IMR-90 (cell line): ENCODE results near the gene DBNL. TPM values are rescaled to one million over a fixed set of nuclear protein-coding genes. Genes with fewer than 3 reads are reported as not detected.

Experiments used
- ATAC-seq: fragments of 200-7000 bp; cut with Tn5 transposase; 2 replicates; pipeline ENCODE4 v1.9.1; 2020; ENCODE audit warnings: low read depth, mild to moderate bottlenecking, moderate library complexity
- BruUV-seq: library from RNA; stranded (reverse); fragments of 400-500 nt; replicated peaks from 2 replicates; lab custom pipeline; 2021; lab: Mats Ljungman, UMichigan
- CTCF ChIA-PET: fragments of 300-600 bp; formaldehyde crosslinking; extraction: SDS; loops from one replicate; lab custom pipeline; 2021; ENCODE audit warnings: antibody characterized with exemption; lab: Yijun Ruan, JAX
- POLR2A ChIA-PET: fragments of 300-600 bp; sonication (Branson Sonifier 250); formaldehyde crosslinking; loops from one replicate; lab custom pipeline; 2022; ENCODE audit warnings: antibody characterized with exemption; ENCODE audit not compliant: unreplicated experiment; lab: Charles Lee
- DNase-seq: peaks from one replicate; pipeline ENCODE4 v3.0.0; 2013
- H2AFZ ChIP-seq: replicated peaks from 2 replicates; pipeline ENCODE3; 2013; ENCODE audit warnings: low read length, mild to moderate bottlenecking; ENCODE audit not compliant: poor library complexity
- H2AK5ac ChIP-seq: 2 replicates; pipeline ENCODE4 v1.6.1; 2013; ENCODE audit warnings: low read depth, low read length, inconsistent platforms
- H2AK9ac ChIP-seq: replicated peaks from 2 replicates; pipeline ENCODE3; 2013; ENCODE audit warnings: mild to moderate bottlenecking, low read depth, low read length, moderate library complexity; ENCODE audit not compliant: poor library complexity
- H2BK120ac ChIP-seq: 2 replicates; pipeline ENCODE4 v1.6.1; 2013; ENCODE audit warnings: low read depth, low read length, inconsistent platforms
- H2BK15ac ChIP-seq: 3 replicates; pipeline ENCODE4 v1.6.1; 2013; ENCODE audit warnings: low read depth, low read length, inconsistent platforms
- H2BK20ac ChIP-seq: 2 replicates; pipeline ENCODE4 v1.6.1; 2013; ENCODE audit warnings: low read depth, mild to moderate bottlenecking, inconsistent platforms, low read length, moderate library complexity
- H2BK5ac ChIP-seq: 2 replicates; pipeline ENCODE4 v1.6.1; 2013; ENCODE audit warnings: mild to moderate bottlenecking, low read depth, low read length, inconsistent platforms; ENCODE audit not compliant: poor library complexity, severe bottlenecking
- H3K14ac ChIP-seq: replicated peaks from 2 replicates; pipeline ENCODE4 v1.6.1; 2013; ENCODE audit warnings: low read depth, low read length, inconsistent platforms
- H3K18ac ChIP-seq: 2 replicates; pipeline ENCODE4 v1.6.1; 2013; ENCODE audit warnings: low read depth, low read length, control low read depth
- H3K23ac ChIP-seq: 2 replicates; pipeline ENCODE4 v1.6.1; 2013; ENCODE audit warnings: low read depth, low read length, inconsistent platforms
- H3K27ac ChIP-seq: 2 replicates; pipeline ENCODE4 v1.5.1; 2013; ENCODE audit warnings: mild to moderate bottlenecking, control low read depth, low read length; ENCODE audit not compliant: insufficient read depth
- H3K27me3 ChIP-seq: 2 replicates; pipeline ENCODE4 v1.6.1; 2013; ENCODE audit warnings: low read length; ENCODE audit not compliant: control insufficient read depth, insufficient read depth
- H3K36me3 ChIP-seq: 2 replicates; pipeline ENCODE4 v1.6.1; 2013; ENCODE audit warnings: low read length, mixed read lengths; ENCODE audit not compliant: control insufficient read depth, insufficient read depth
- H3K4ac ChIP-seq: 2 replicates; pipeline ENCODE4 v1.6.1; 2013; ENCODE audit warnings: low read depth, low read length, inconsistent platforms
- H3K4me1 ChIP-seq: 2 replicates; pipeline ENCODE4 v1.6.1; 2013; ENCODE audit warnings: low read length, mixed read lengths; ENCODE audit not compliant: control insufficient read depth, insufficient read depth
- H3K4me2 ChIP-seq: 2 replicates; pipeline ENCODE4 v1.6.1; 2013; ENCODE audit warnings: low read depth, mild to moderate bottlenecking, control low read depth, low read length, moderate library complexity
- H3K4me3 ChIP-seq: 2 replicates; pipeline ENCODE4 v1.5.1; 2013; ENCODE audit warnings: low read depth, mild to moderate bottlenecking, control low read depth, low read length, moderate library complexity; ENCODE audit not compliant: insufficient read depth
- H3K56ac ChIP-seq: 2 replicates; pipeline ENCODE4 v1.6.1; 2013; ENCODE audit warnings: low read length, inconsistent platforms; ENCODE audit not compliant: insufficient read depth; ENCODE audit errors: extremely low read depth
- H3K79me1 ChIP-seq, 2 experiments: 2 replicates each; pipeline ENCODE4 v1.6.1; 2013; ENCODE audit warnings: low read length in 2 of 2, inconsistent platforms in 1 of 2, low read depth in 1 of 2
- H3K9ac ChIP-seq: 2 replicates; pipeline ENCODE4 v1.6.1; 2013; ENCODE audit warnings: low read depth, low read length, control low read depth
- H3K9me1 ChIP-seq: 2 replicates; pipeline ENCODE4 v1.6.1; 2013; ENCODE audit warnings: low read length, inconsistent platforms; ENCODE audit not compliant: insufficient read depth
- H3K9me3 ChIP-seq: 2 replicates; pipeline ENCODE4 v1.6.1; 2013; ENCODE audit warnings: low read length; ENCODE audit not compliant: control insufficient read depth, insufficient read depth
- H4K20me1 ChIP-seq: 2 replicates; pipeline ENCODE4 v1.6.1; 2013; ENCODE audit warnings: low read length, inconsistent platforms; ENCODE audit not compliant: insufficient read depth
- H4K5ac ChIP-seq: 2 replicates; pipeline ENCODE4 v1.6.1; 2013; ENCODE audit warnings: mild to moderate bottlenecking, low read depth, low read length, control low read depth
- H4K8ac ChIP-seq, 2 experiments: 2 replicates each; pipeline ENCODE4 v1.6.1; 2013; ENCODE audit warnings: low read depth in 2 of 2, low read length in 2 of 2, control low read depth in 1 of 2, inconsistent platforms in 1 of 2
- H4K91ac ChIP-seq: 2 replicates; pipeline ENCODE4 v1.6.1; 2013; ENCODE audit warnings: low read depth, low read length, inconsistent platforms; ENCODE audit not compliant: insufficient read depth
- BHLHE40 ChIP-seq: fragments of 150-350 bp; IDR thresholded peaks from 2 replicates; pipeline ENCODE4 v1.6.1; 2016; ENCODE audit warnings: mild to moderate bottlenecking, low read depth, low read length
- CTCF ChIP-seq: conservative IDR thresholded peaks from 2 replicates; pipeline ENCODE4 v1.5.1; 2012; ENCODE audit warnings: mild to moderate bottlenecking, low read depth, low read length, improper control_type of control experiment
- MAFK ChIP-seq: IDR thresholded peaks from 2 replicates; pipeline ENCODE4 v1.6.1; 2012; ENCODE audit warnings: low read depth, low read length, improper control_type of control experiment
- NFE2L2 ChIP-seq: fragments of 150-350 bp; IDR thresholded peaks from 2 replicates; pipeline ENCODE4 v1.6.1; 2016; ENCODE audit warnings: low read depth, mild to moderate bottlenecking, low read length
- RFX5 ChIP-seq: IDR thresholded peaks from 2 replicates; pipeline ENCODE4 v1.8.0; 2012; ENCODE audit warnings: low read depth, mild to moderate bottlenecking, low read length, moderate library complexity
- SMC3 ChIP-seq: fragments of 150-350 bp; IDR thresholded peaks from 2 replicates; pipeline ENCODE4 v1.6.1; 2016; ENCODE audit warnings: low read depth, mild to moderate bottlenecking, antibody characterized with exemption, low read length, moderate library complexity
- USF2 ChIP-seq: fragments of 150-350 bp; IDR thresholded peaks from 2 replicates; pipeline ENCODE4 v1.6.1; 2017; ENCODE audit warnings: mild to moderate bottlenecking, antibody characterized with exemption, low read length, low read depth
- WGBS, 2 experiments: methylation state at CpG; one replicate each; pipeline versions ENCODE4 v1.1.5 to v1.1.7; 2013; ENCODE audit warnings: missing lambda C conversion rate in 2 of 2; ENCODE audit not compliant: insufficient read length in 1 of 2; ENCODE audit errors: extremely low coverage in 2 of 2; 5-methylcytosine and 5-hydroxymethylcytosine counted together
- dilution Hi-C: fragments of 300-500 bp; cut with HindIII; formaldehyde crosslinking; loops from one replicate; pipeline ENCODE4 v1.14.3; 2018; ENCODE audit warnings: low sequenced_read_pairs; ENCODE audit not compliant: unreplicated experiment
- in situ Hi-C: fragments of 300-500 bp; cut with MboI; formaldehyde crosslinking; loops from 3 replicates; pipeline ENCODE4 v1.14.3; 2019; ENCODE audit warnings: low sequenced_read_pairs, inconsistent platforms, mixed read lengths
- intact Hi-C: fragments of 100-400 bp; cut with micrococcal nuclease; formaldehyde crosslinking; loops from 2 replicates; pipeline ENCODE4 v1.10.0; 2022
- polyA plus RNA-seq, 3 experiments: library from polyadenylated mRNA; depleted of rRNA; stranded (reverse); fragments of >200 nt; gene quantifications; 2 replicates each; pipeline ENCODE4 v1.2.3, GENCODE V29; 2012; ENCODE audit warnings: low replicate concordance in 1 of 3
- total RNA-seq: library from RNA; depleted of rRNA; stranded (reverse); fragments of >200 nt; gene quantifications from 2 replicates; pipeline ENCODE4 v1.2.3, GENCODE V29; 2012
- TF ChIP-seq, protein P1 (sequence below): fragments of 150-350 bp; IDR thresholded peaks from 2 replicates; pipeline ENCODE4 v1.6.1; 2016; ENCODE audit warnings: low read depth, mild to moderate bottlenecking, low read length, moderate library complexity, borderline replicate concordance

The DBNL gene
- total and polyA plus RNA-seq, 2 of the 4 experiments (the other 2 are of a cell fraction), result 157 to 179 TPM

DNA sequence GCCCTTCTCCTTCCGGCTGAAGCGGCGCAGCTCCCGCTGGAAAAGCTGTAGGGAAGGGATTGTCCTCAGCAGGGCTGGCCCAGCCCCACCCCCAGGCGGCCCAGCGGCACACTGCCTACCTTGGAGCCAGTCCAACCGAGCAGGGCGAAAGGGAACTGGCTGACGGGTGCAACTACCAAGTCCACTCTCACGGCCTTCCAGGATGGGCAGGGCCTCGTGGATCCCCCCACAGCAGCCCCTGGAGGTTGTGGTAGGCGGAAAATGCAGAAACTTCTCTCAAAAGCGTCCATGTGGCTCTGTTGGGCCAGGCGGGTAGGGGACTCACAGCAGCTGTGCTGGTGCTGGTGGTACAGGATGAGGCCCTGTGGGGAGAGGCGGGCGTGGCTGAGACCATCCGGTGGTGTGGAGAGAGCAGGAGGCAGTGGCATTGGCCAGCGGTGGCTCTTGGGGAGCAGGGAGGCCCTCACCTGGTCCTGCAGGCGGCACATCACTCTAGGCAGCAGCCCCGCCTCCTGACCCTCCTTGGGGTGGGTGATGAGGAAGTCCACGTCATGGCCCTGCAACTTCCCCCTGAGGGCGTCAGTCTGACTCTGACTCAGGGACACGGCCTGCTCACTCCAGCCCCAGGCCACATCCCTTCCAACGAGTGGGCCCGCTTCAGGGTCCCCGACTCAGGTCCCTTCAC, 29.3 kb downstream of the DBNL start (continued):
- no peak for TF ChIP-seq SMC3

DNA sequence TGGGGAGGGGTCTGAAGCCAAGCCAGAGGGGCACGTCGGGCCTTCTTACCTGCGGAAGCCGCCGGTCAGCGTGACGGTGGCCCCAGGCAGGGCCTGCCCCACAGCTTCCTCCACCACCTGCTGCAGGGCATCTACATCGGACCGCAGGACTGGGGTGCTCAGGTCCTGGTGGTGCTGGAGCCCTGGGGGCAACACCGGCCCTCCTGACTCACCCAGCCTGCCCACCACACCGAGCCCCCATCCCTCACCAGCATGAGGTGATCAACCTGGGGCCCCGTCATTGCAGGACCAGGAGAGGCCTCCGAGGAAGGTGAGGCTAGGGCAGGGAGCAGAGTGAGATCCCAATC, 29.8 kb downstream of the DBNL start:
- H3K9ac ChIP-seq, result no peak overlapping the region

More for the DNA sequence above, 29.8 kb downstream of the DBNL start:
- ATAC-seq (no peak), DNase-seq (no peak)
- no peak overlapping the region for H3K4me3 ChIP-seq
- ChIA-PET POLR2A (no interaction called here), CTCF (no interaction called here)
- H2BK15ac ChIP-seq, result no peak overlapping the region
- no peaks in the 10 kb centered on the region; the same call in 1 of the 2 replicates for H3K9me1 ChIP-seq
- no peak overlapping the region for H4K5ac ChIP-seq
- peaks cover 0 to 9% of the 10 kb centered on the region in 2 experiments; a peak in 1 of 4 replicates for H3K79me1 ChIP-seq
- H4K91ac ChIP-seq, result no peak overlapping the region
- no peaks in the 10 kb centered on the region for H3K9me3 ChIP-seq
- peak overlapping the region; percentile 72 for H2AFZ ChIP-seq
- H3K4me1 ChIP-seq, result peaks cover 10% of the 10 kb centered on the region
- no peaks in the 10 kb centered on the region for H4K20me1 ChIP-seq
- H3K27me3 ChIP-seq, result no peaks in the 10 kb centered on the region
- WGBS, 2 experiments, result 91% methylated on average over 4 of the region's 13 CpGs; no CpG with 5 or more reads in 1 of the 2 experiments
- H2BK20ac ChIP-seq, result no peak overlapping the region
- H3K18ac ChIP-seq, result no peak overlapping the region
- TF ChIP-seq MAFK, result no peak
- TF ChIP-seq, protein P1, sequence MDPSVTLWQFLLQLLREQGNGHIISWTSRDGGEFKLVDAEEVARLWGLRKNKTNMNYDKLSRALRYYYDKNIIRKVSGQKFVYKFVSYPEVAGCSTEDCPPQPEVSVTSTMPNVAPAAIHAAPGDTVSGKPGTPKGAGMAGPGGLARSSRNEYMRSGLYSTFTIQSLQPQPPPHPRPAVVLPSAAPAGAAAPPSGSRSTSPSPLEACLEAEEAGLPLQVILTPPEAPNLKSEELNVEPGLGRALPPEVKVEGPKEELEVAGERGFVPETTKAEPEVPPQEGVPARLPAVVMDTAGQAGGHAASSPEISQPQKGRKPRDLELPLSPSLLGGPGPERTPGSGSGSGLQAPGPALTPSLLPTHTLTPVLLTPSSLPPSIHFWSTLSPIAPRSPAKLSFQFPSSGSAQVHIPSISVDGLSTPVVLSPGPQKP, result no peak
- no peak for TF ChIP-seq USF2
- TF ChIP-seq CTCF, result no peak
- TF ChIP-seq NFE2L2, result no peak
- no peak for TF ChIP-seq RFX5
- no peak for TF ChIP-seq BHLHE40
- H3K23ac ChIP-seq, result no peak overlapping the region
- dilution Hi-C loops (no loop called here), intact Hi-C loops (no loop called here), in situ Hi-C loops (no loop called here)
- H4K8ac ChIP-seq, result 0 out of 4 replicates have a peak overlapping the region, but pooled peaks of 1 of the 2 experiments have one; percentile 56
- 0 out of 2 replicates have a peak overlapping the region, but pooled peaks have one; percentile 23 for H3K4ac ChIP-seq
- no peak overlapping the region; the same call in 1 of the 2 replicates for H3K27ac ChIP-seq
- peak overlapping the region; percentile 75 for H2AK9ac ChIP-seq
- H3K36me3 ChIP-seq, result peaks cover 52% of the 10 kb centered on the region
- BruUV-seq, result no TSS peak
- H3K56ac ChIP-seq, result no peak overlapping the region
- H3K14ac ChIP-seq, result no peak overlapping the region
- 0 out of 2 replicates have a peak overlapping the region, but pooled peaks have one; percentile 13 for H2BK120ac ChIP-seq
- peak overlapping the region; percentile 39; the same call in 1 of the 2 replicates for H2AK5ac ChIP-seq
- H2BK5ac ChIP-seq, result peak overlapping the region; percentile 40
- H3K4me2 ChIP-seq, result no peak overlapping the region
